Stimulated activated CD4-positive, alpha-beta T cell treated with anti-CD3 and anti-CD28 coated beads, Interleukin-2, amount 100 ng/mL, for 24 hours (primary cell): Measurements from ENCODE around the gene TMEM63A.
"Not testable (repeated sequence)": the region's sequence is repeated elsewhere in the genome, so short reads cannot be mapped to it uniquely, and the experiment has no call there.

Source experiments
- DNase-seq, 2 donors: peaks; one replicate each; pipeline ENCODE4 v3.0.0-alpha.2; 2020

TMEM63A gene

GRCh38 chr1:225815526-225816178 lies 66.5 kb downstream of the TMEM63A start:
- DNase-seq = no peak

DNA sequence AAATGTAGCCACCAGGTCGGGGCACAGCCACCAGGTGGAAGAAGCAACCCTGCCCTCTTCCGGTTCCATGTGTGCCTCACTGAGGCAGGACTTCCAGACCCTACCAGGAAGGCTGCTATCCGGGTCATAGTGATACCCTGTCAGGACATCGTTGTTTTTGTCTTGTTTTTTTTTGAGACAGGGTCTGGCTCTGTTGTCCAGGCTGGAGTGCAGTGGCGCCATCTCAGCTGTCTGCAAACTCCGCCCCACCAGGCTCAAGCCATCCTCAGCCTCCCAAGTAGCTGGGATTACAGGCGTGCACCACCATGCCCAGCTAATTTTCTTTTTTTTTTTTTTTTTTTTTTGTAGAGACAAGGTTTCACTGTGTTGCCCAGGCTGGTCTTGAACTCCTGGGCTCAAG lies 67.1 kb downstream of the TMEM63A start:
- DNase-seq = not testable (repeated sequence)

DNA sequence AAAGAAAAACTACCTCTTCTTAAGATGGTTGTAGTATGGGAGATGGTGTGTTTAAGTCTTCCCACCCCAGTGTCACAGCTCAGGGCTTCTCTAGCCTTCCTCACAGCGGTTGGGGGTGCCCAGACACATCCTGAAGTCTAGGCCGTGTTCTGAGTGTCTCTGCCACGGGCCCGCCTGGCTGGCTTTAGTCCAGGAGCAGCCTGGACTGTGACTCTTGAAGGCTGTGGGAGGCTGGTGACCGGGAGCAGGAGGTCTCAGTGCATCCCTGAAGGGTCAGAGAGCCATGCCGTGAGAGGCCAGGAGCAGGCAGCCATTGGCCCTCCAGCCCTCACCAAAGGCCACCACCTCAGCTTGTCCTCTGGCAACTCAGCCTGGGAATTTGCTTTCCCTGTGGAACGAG lies 67.8 kb downstream of the TMEM63A start:
- DNase-seq = no peak

DNA sequence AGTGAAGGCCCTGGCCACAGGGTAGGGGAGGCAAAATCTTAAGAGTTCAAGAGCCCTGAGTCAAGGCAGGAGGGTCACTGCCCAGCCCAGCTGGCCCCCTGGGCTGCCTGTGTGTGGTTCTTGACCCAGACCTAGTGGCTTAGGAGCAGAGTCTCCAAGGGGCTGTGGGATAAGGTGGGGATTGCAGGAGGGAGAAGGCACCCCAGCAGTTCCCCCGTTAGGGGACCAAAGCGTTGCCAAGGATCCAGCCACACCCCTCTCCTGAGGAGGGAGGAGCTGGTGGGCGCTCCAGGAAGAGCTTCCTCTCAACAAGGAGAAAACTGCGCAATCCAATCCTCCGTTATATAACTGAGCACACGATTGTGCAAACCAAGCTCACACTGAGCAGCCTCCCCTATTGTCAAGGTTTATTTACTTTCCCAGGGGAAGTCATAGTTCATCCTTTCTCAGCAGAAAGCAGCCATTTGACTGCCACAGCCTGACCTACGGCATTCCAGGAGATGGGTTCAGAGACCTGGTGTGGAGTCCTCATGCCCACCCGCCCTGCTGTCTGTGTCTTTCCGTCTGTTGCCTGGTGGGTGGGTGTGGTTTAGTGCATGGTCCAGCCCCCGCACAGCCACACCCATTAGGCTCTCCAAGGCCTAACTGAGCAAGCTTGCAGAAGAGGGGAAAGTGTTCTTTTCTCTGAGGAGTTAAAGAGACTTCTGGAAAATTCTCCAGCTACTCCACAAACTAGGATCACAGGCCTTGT lies 68.8 kb downstream of the TMEM63A start:
- DNase-seq = peak in 1 of 2 donors; percentile 22

GRCh38 chr1:225812488-225813213 lies 69.5 kb downstream of the TMEM63A start:
- DNase-seq = no peak

DNA sequence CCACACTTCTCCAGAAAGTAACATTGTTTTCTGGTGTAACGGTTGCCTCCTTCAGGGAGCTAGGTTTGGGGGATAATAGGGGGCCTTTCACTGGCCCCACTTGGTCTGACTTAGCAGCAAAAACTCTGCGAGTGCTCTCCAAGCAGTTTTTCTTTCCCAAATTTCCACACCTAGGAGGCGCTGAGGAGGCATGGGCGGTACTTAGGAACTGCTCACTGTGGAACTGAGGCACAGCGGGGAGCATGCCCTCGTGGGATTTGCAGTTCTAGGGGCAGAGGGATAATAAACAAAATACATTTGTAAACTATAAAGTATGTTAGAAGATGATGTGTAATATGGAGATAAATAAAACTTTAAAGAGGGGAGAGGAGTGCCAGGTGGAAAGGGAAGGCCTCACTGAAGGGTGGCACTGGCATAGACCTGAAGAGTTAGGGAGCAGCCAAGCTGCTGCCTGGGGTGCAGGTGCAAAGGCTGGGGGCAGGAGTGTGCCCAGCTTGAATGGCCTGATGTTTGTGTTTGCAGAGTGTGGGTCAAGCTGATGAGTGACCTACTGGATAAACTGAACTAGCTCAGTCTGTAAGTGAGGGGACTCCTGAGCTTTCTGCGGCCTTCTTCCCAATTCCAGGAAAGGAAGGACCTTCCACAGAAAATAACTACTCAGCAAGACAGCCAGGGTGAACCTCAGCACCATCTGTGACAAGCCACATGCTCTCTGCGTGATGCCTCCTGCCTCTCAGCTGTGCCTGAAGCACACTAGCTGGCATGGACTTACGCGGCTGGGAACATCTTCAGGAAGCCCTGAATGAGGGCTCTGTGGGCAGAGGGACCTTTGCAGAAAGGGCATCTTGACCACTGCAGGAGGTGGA lies 70.3 kb downstream of the TMEM63A start:
- no peak for DNase-seq

DNA sequence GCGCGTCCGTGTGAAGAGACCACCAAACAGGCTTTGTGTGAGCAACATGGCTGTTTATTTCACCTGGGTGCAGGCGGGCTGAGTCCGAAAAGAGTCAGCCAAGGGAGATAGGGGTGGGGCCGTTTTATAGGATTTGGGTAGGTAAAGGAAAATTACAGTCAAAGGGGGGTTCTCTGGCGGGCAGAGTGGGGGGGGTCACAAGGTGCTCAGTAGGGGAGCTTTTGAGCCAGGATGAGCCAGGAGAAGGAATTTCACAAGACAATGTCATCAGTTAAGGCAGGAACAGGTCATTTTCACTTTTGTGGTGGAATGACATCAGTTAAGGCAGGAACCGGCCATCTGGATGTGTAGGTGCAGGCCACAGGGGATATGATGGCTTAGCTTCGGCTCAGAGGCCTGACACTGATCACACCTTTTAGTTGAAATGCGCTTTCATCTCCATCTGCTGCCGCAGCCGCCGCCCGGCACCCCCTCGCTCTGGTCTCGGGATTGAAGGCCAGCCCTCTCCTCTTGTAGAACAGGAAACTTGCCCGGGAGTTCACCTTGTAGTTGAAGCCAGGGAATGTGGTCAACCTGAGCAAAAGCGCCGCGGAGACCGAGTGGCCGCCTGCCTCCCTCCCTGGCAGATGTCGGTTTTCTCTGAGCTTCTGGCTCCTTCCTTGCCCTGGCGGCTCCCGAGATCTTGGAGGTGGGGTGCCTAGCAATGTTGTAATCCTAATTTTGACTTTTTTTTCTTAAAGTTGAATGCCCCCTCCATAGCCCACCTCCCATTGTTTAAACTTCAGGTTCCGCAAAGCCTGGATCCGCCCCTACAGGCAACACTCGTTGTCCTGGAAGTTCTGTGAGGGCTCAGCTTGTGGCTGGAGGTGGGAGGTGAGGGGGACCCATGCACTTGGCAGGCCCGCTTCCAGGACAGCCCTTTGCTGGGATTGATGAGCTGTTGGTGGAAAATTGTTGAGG lies 71.3 kb downstream of the TMEM63A start:
- not testable (repeated sequence) for DNase-seq

DNA sequence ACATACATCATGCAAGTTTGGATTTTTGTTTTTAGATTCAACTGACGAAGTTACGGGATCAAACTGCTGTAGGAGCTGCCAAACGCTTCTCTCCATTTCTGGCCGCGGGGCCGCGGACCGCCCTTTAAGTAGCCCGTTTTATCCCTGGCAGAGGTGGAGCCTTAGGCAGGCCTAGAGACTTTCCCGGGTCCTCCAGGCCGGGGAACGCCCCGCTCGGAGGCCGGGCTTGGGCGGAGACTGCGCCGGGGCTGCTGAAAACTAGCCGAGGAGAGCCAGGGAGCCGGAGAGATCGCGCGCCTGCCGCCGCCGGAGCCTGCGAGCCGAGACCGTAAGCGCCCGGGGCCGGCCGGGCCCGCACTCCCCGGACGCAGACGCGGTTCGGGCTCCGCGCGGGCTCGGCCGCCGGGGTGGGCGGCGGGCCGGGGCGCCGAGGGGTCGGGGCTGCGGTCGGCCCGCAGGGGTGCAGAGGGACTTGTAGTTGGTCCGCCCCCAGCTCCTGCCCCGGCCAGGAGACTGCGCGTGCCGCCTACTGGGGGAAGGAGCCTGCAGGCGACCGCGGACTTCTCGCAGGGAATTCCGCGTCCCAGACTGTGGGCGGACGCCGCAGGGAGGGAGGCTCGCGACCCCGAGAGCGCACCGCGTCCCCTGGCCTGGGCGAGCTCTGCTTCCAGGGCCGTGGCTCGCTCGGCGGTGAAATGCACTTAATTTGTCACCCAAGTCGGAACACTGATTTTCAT lies 72.2 kb downstream of the TMEM63A start, which contains the start of gene EPHX1:
Gene EPHX1, plus strand, starts transcription at position 283 of the 737 bp plus-strand sequence. CDS start 18,606 bp downstream, outside the sequence.
- peak; percentile 73 to 87 for DNase-seq

GRCh38 chr1:225808136-225808535 lies 74.0 kb downstream of the TMEM63A start:
- DNase-seq = no peak

DNA sequence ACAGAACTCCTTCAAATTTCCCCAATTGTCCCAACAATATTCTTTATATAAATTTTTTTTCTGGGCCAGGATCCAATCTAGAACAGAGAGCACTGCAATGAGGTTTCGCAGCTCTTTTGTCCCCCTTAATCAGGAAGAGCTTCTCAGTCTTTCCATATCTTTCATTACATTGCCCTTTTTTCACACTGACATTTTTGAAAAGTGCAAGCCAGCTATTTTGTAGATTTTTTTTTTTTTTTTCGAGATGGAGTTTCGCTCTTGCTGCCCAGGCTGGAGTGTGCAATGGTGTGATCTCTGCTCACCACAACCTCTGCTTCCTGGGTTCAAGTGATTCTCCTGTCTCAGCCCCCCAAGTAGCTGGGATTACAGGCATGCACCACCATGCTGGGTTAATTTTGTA lies 75.4 kb downstream of the TMEM63A start:
- not testable (repeated sequence) for DNase-seq

DNA sequence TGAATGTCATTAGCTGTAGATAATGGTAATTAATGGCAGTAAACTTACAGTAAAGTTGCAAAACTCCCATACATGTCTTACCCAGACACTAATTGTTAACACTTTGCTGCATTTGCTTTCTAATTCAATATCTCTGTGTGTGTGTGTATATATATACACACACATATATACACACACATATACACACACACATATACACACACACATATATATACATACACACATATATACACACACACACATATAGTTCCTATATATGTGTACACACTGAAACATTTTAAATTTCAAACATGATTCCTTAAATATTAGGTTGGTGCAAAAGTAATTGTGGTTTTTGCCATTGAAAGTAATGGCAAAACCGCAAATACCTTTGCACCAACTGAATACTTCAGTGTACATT lies 75.9 kb downstream of the TMEM63A start:
- no peak for DNase-seq

DNA sequence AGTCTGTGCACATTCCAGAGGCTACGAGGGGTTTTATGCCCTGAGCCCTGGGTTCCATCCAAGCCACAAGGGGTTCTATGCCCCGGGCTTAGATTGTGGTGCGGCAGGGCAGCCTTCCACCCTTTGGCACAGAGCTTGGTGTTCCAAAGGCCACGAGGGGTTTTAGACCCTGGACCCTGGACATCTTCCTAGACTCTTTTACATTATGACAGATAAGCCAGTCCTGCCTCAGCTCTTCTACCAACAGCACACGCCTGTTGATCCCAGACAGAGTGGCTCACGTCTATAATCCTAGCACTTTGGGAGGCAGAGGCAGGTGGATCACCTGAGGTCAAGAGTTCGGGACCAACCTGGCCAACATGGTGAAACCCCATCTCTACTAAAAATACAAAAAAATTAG lies 81.0 kb downstream of the TMEM63A start:
- DNase-seq = not testable (repeated sequence)

DNA sequence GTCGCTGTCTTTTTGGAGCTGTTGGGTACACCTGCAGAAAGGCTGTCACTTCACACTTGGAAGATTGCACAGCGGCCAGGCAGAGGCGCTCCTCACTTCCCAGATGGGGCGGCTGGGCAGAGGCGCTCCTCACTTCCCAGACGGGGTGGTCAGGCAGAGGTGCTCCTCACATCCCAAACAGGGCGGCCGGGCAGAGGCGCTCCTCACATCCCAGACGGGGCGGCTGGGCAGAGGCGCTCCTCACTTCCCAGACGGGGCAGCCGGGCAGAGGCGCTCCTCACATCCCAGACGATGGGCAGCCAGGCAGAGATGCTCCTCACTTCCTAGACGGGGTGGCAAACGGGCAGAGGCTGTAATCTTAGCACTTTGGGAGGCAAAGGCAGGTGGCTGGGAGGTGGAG lies 86.1 kb downstream of the TMEM63A start:
- DNase-seq = not testable (repeated sequence)
